Measurements from ENCODE around the gene PPP2R1B.
"Not testable (repeated sequence)": the region's sequence is repeated elsewhere in the genome, so short reads cannot be mapped to it uniquely, and the experiment has no call there.

Gene PPP2R1B

DNA sequence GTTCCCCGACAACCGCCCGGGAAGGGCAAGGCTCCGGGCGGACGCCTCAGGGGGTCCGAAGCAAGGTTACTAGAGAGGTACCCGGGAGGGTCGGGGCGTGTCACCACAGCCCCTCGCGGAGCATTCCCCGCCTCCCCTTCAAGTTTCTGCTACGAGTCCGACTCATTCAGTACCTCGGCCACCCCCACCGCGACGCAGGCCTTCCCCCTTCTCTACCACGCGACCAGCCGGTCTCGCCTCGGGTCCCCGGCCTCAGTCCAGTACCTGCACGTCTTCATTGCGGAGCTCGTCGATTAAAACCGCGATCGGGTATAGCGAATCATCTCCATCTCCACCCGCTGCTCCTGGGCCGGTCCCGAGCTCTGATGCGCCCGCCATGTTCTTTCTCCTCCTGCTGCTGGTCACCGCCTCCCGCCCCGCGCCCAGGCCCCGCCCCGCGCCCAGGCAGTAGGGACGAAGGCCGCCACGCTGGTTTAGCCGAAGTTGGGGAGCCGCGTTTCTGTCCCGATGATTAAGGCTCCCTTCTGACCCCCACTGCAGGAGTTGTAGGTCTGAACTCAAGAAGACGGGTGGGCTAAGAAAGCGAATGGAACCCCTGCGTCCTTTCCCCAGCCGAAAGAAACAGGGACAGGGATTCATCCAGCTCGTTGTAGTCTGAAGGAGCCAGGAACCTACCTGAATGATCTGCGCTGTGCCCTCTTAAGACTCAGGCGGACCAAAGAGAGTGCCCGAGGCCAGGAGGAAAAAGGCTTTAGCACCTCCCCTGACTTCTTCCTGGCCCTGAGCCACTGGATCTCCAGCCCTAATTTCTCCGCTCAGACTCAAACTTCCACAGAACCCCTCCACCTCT, at the start of gene PPP2R1B:
Gene PPP2R1B (minus strand): TSS at position 406 of the 850 bp plus-strand sequence. CDS start 28 bp downstream, at position 378.
- peak; percentile 88 for DNase-seq

DNA sequence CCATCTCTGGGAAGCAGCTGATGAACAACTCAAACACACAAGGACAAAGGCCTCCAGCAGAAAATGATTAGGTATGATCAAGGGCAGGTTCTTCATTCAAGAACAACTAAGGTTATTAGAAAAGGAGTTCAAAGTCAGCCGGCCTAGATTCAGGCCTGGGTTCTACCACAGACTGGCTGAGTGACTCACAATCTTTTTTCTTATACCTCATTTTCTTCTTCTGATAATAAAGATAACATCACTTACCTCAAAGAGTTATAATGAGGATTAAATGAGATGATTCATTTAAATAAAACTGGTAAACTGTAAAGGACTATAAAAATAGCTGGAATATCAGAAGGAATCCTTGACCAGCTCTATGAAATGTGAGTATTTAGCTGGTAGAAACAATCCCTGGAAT, 49.3 kb upstream of the PPP2R1B start:
- DNase-seq, result no peak

DNA sequence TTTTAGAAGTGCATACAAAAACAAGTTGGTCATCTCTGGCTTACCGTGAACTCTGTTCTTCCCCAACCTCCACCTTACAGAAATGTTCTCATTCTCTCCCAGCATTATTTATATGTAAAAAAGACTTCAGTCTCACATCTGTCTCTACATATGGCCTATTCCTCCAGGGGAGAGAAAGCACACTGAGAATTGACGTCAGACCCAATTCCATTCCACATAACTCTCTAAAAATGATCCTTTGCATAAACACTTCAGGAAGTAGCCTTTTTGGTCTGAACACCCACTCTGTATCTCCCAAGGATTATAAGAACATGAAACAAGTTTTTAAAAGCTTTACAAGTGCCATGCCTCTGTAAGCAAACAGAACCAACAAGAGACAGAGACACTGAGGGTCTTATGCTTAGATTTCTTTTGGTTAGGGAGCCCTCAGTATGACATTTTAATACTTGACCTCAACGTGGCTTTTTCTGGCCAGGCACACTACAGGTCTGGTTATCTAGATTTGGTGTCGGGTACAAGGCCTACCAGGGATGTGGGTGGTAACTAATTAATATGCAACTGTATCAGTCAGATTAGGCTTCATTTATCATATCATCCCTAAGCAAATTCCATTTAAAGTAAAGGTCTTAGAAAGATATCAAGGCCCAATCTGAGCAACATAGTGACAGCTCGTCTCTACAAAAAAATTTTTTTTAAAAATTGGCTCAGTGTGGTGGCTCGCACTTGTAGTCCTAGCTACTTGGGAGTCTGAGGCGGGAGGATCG, 48.5 kb upstream of the PPP2R1B start:
- DNase-seq, result no peak

DNA sequence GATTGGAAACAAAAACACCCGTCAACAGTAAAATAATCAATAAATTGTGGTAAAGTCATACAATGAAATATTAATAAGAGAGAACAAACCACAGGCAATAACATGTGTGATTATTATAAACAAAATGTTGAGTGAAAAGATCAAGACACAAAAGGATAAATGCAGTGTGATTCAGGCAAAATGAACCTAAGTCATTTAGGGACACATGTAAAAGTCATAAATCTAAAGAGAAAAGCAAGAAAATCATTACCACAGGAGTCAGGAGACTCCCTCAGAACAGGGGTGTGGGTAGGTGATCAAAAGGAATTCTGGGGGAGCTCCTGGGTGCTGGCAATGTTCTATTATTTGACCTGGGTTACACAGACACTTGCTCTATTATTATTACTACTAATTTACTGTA, 47.9 kb upstream of the PPP2R1B start:
- DNase-seq, result no peak

DNA sequence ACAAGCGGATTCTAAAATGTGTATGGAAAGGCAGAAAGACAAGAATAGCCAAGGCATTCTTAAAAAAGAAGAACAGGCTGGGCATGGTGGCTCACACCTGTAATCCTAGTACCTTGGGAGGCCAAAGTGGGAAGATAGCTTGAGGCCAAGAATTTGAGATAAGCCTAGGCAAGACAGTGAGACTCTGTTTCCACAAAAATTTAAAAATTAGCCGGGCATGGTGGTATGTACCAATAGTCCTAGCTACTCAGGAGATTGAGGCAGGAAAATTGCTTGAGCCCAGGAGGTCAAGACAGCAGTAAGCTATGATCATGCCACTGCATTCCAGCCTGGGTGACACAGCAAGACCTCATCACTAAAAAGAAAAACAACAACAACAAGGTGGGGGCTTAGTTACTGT, 46.0 kb upstream of the PPP2R1B start:
- no peak for DNase-seq

DNA sequence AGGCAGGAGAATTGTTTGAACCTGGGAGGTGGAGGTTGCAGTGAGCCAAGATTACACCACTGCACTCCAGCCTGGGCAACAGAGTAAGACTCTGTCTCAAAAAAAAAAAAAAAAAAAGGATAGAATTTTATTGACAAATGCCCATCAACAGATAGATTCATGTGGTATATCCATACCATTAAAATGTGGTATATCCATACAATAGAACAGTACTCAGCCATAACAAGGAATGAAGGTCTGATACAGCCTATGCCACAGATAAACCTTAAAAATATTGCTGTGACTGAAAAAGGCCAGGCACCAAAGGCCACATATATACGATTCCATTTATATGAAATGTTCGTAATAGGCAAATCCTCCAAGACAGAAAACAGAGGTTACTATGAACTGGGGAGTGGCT, 45.3 kb upstream of the PPP2R1B start:
- DNase-seq, result no peak

DNA sequence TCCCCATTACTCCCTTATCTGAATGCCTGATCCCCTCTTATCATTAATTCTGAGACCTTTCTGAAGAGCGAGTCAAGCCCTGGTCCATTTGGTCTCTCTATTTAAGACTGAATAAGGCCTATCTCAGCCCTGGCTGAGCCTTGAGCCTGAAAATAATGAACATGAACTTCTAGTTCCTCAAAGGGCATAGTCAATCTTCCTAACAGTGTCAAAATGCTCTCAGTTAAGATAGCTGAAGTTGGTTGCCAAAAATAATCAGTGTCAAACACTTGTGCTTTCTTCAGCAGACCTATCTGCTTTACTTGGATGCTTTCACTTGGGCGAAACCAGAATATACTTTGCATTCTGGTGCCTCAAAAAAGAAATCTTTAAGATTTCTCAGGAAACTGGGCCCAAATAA, 42.6 kb upstream of the PPP2R1B start:
- DNase-seq, result no peak

DNA sequence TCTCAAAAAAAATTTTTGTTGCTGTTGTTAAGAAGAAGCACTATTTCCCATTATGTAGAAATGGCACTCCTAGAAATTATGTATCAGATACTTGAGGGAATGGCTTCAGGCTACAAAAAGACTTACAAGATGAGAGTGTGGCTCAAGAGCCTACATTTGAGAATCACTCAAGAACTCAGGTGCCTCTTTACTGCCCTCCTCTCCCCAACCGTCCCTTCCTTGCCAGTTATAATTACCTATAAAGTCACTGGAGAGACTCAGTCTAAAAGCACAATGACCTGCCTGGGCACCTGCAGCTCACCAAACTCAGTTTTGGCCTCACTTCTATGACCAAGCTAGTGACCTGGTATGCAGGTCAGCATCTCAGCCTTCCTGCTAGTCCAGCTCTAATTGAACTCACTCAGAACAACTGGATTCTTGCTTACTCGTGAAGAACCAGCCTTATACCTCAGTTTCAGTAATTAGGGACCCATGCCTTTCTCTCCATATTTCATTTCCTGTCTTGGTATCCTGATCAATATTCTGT, 41.9 kb upstream of the PPP2R1B start:
- DNase-seq, result no peak

DNA sequence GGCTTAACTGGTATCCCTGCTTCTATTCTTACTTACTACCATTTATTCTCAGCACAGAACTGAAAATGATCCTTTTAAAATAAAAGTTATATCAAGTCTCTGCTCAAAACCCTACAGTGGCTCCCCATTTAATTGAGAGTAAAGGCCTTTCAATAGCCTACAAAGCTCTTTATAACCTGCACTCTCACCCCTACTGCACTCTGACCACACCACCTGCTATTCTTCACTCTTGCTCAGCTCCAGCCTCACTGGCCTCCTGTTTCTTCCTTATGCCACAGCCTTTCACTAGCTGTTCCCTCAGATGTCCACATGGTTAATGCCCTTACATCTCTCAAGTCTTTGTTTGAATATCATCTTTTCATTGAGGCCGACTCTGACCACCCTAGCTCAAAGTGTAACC, 40.9 kb upstream of the PPP2R1B start:
- no peak for DNase-seq

DNA sequence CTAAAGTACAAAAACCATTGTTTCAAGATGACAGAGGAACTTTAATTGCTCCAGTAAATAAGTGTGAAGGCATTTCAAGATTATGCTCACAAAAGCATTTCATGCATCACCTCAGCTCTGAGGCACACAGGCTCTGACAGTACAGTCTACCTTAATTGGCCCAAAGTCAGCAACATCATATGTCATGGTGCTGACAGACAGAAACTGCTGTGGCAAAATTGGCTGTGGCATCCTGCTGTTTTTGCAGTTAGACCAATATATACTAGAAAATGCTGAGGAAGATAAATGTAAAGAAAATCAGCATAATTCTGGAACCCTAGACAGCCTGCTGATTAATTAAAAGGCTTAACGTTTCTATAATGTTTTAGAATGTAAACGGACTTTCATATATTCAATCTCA, 34.9 kb upstream of the PPP2R1B start:
- no peak for DNase-seq

DNA sequence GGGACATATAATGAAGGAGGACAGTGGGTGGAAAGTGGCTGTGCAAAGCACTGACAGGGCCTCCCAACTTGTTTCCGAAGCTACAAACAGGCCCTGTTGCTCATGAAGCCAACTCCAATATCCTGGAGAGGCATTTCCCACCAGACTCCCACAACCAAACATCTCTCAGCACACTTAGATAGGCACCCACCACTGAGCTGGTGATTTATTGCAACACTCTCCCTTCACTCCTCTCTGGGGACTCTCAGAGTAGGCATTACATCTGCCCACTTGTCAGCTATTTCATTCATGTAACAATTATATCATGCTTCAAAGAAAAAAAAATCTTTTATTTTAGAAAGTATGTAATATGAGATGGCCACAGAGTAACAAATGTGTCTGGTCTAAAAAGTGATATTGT, 32.1 kb upstream of the PPP2R1B start:
- DNase-seq, result no peak

DNA sequence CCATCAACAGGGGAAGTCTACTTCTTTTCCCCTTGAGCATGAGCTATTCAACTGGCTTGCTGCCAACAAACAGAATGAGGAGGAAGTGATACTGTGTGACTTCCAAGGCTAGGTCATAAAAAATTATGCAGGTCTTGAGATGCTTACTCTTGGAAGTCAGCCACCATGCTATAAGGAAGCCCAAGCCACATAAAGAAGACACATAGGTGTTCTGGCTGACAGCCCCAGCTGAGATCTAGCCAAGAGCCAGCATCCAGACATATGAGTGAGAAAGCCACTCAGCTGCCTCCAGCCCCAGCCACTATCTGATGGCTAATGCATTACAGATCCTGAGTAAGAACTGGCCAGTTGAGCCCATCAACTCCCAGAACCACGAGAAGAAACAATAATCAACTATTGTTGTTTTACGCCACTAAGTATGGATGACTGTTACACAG, 31.0 kb upstream of the PPP2R1B start:
- no peak for DNase-seq

DNA sequence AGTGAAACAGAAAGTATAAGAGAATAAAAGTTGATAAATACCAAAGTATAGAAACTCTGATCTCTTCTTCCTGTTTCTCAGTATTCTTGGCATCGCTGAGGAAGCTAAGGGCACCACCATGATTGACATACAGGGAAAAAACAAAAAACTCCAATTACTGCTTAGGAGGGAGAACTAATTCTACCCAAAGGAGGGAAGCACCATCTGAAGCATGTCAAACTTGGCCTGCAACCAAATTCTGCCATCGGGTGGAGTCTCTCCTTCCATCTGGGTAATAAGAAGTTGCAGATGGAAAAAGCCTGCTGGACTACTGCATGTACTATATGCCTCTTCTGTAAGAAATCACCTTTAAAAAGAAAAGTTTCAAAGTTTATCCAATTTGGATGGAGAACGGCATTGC, 30.5 kb upstream of the PPP2R1B start:
- DNase-seq, result no peak

DNA sequence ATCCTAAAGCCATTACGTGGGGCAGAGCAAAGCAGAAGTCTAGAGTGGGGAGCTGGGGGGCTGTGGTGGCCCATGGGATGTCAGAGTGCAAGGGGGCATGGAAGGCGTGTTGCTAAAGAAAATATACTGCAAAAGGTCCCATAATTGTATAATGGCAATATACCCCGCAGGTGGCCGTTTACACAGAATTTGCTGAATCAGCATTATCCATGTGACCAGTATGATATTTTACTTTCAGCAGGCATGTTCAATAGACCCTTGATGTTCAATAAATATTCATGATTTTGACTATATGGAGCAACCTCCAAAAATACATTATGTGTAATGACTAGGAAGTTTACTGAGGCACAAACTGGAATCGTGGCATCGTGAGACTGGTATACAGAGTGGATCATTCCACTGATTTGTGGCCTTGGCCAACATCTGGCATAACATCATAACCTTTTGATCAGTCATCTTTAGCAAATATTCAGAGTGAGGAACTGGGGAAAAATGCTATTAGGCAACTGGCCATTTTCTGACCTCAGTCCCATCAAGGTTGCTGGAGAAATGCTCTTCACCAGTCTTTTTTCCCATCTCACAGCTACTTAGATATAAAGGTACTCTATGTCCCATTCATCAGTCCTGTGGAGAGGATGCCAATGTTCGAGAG, 29.3 kb upstream of the PPP2R1B start:
- no peak for DNase-seq

DNA sequence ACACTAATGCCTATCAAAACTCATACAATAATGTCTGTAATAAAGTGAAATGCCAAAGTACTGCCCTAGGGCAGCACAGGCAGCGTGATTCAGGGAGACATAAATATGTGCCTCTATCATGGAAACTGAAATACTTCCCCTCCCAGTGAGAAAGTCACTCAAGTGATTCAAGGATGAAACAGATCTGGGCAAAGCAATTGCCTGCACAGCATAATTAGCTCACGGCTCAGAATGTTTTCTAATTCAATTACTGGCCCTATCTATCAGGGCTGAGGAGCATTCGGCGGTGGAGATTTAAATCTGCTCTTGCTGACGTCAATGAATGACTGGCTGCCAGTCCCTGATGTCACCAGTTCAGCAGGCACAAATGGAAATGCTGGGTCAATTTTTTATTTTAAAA, 27.7 kb upstream of the PPP2R1B start:
- DNase-seq, result no peak

DNA sequence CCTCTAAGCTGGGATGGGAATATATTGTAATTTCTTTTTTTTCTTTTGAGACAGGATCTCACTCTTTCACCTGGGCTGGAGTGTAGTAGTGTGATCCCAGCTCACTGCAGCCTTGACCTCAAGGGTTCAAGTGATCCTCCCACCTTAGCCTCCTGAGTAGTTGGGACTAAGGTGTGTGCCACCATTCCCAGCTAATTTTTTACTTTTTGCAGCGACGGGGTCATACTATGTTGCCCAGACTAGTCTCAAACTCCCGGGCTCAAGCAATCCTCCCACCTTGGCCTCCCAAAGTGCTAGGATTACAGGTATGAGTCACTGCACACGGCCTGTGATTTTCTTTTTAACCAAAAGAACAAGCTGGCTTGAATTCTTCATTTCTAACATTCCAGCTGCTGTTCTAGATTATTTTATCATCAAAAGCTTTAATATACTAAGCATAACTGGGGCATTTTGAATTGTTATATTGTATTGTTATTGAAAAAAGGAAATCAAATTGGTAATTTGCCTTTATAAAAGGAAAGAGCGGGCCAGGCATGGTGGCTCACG, 26.8 kb upstream of the PPP2R1B start:
- DNase-seq, result no peak

DNA sequence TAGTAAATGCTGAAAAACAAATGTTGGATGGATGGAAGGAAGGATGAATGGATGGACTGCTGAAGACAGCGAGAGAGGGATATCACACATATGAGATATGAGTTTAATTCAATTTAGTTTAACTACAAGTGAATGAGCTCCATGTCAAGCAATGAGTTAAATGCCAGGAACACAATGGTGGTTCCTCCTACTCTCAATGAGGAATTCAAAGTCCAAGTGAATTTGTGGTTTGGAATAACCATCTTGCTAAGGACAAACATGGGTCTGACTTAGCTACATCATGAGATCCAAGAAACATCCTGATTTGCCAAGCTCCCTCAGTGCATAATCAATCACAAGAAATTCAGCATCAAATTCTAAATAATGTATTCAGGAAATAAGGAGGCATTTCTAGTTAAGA, 26.1 kb upstream of the PPP2R1B start:
- no peak for DNase-seq

DNA sequence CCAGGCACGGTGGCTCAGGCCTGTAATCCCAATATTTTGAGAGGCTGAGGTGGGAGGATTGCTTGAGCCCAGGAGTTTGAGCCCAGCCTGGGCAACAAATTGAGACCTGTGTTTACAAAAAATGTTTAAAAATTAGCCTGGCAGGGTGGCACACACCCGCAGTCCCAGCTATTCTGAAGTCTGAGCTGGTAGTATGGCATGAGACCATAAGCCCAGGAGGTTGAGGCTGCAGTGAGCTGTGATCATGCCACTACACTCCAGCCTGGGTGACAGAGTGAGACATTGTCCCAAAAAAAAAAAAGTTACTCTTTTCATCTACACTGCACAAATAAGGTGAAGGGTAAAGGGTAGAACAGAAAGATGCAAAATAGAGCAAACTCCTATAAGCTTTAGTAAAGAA, 22.3 kb upstream of the PPP2R1B start:
- DNase-seq, result no peak

DNA sequence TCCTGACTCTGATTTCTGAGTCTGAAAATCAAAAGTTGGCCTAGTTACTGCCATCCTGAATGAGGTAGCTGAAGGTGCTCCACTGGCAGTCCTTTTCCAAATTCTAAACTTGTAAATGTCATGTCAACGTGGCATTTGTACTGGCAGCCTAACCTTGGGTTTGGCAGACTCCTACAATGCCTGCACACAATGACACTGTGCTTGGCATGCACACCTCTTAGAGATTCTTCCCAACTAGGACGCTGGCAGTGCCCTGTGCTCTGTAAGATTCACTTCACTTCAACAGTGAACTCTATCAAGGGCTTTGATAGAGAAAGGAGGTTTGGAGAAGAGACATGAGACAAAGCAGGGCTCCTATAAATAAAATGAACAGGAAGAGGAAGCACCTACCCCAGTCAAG, 21.9 kb upstream of the PPP2R1B start:
- DNase-seq, result no peak

DNA sequence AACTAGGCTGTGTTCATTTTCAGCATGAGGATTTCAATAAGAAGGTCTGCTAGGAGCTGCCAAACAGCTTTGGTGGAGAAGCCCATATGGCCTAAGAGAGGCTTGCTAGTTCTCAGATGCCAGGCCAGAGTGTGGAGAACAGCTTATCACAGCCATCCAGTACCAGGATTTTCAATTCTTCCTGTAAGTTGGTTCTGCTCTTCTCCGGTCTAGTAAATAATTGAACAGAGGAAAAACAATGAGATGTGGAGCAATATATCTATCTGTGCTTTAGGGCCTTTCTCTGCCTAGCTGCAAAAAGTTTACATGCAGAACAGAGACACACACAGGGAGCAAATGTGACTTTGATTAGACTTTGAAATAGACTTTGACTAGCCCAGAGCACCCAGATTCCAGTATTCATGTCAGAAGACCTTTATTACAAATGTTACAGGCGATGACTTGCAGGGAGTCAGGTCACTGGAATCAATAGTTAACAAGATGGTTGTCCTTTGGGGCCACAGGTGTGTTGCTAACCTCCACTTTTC, 19.8 kb upstream of the PPP2R1B start:
- DNase-seq, result no peak

DNA sequence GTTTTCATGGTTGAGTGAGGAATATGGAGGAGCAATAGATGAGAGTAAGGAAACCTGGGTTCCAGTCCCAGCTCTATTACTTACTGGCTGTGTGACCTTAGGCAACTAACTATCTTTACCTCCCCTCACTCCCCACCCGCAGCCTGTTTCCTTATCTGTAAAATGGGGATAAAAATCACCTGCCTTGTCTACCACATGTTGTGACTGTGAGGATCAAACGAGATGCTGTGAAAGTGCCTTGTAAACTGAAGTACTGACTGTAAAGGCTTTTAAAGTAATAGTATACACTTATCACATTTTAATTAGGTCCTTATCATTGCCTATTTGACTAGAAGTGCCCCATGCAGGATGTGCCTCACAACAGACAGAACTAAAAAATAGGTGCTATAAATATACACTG, 18.9 kb upstream of the PPP2R1B start:
- DNase-seq, result no peak

DNA sequence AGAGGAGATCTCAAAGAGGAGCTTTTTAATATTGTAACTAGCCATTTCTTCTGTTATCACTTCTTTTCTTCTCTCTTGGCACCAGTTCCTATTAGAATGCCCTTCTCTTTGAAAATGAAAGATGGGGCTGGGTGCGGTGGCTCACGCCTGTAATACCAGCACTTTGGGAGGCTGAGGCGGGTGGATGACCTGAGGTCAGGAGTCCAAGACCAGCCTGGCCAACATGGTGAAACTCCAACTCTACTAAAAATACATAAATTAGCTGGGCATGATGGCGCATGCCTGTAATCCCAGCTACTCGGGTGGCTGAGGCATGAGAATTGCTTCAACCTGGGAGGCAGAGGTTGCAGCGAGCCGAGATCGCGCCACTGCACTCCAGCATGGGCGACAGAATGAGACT, 18.1 kb upstream of the PPP2R1B start:
- DNase-seq, result not testable (repeated sequence)
